A673 (cell line): Measurements from ENCODE around the gene API5. TPM values are rescaled to one million over a fixed set of nuclear protein-coding genes. Genes with fewer than 3 reads are reported as not detected.

Experiments
- BruUV-seq: library from RNA; stranded (reverse); fragments of 400-500 nt; replicated peaks from 2 replicates; lab custom pipeline; 2021; lab: Mats Ljungman, UMichigan
- CTCF ChIA-PET: fragments of 300-600 bp; sonication (Branson Sonifier 250); formaldehyde crosslinking; loops from one replicate; lab custom pipeline; 2022; ENCODE audit warnings: antibody characterized with exemption; lab: Charles Lee
- POLR2A ChIA-PET: fragments of 300-600 bp; sonication (Branson Sonifier 250); formaldehyde crosslinking; loops from one replicate; lab custom pipeline; 2022; ENCODE audit warnings: antibody characterized with exemption; ENCODE audit not compliant: low non-redundant PET; lab: Charles Lee
- DNase-seq: peaks from one replicate; pipeline ENCODE4 v3.0.0-alpha.2; 2015; ENCODE audit warnings: low spot score
- H3K27ac ChIP-seq: fragments of 200-600 bp; sonication (generic); 2 replicates; pipeline ENCODE4 v1.5.1; 2016; ENCODE audit warnings: mixed run types, low read depth, mild to moderate bottlenecking, mixed read lengths, antibody characterized with exemption, low read length; ENCODE audit not compliant: poor library complexity, severe bottlenecking
- H3K27me3 ChIP-seq: fragments of 200-600 bp; sonication (generic); replicated peaks from 2 replicates; pipeline ENCODE4 v1.6.1; 2017; ENCODE audit warnings: mixed run types, low read depth, mild to moderate bottlenecking, mixed read lengths, antibody characterized with exemption, low read length; ENCODE audit not compliant: insufficient read depth, poor library complexity
- H3K36me3 ChIP-seq: fragments of 200-600 bp; sonication (generic); 2 replicates; pipeline ENCODE4 v1.6.1; 2016; ENCODE audit warnings: mixed run types, mild to moderate bottlenecking, mixed read lengths, antibody characterized with exemption, low read length; ENCODE audit not compliant: insufficient read depth, poor library complexity, severe bottlenecking
- H3K4me1 ChIP-seq: fragments of 200-600 bp; sonication (generic); 2 replicates; pipeline ENCODE4 v1.6.1; 2017; ENCODE audit warnings: mixed run types, mild to moderate bottlenecking, mixed read lengths, antibody characterized with exemption, low read length; ENCODE audit not compliant: insufficient read depth, poor library complexity, severe bottlenecking
- H3K4me3 ChIP-seq: fragments of 200-600 bp; sonication (generic); 2 replicates; pipeline ENCODE4 v1.5.1; 2016; ENCODE audit warnings: low read depth, mixed run types, mild to moderate bottlenecking, mixed read lengths, low read length; ENCODE audit not compliant: poor library complexity, severe bottlenecking
- H3K9me3 ChIP-seq: fragments of 200-600 bp; sonication (generic); 2 replicates; pipeline ENCODE4 v1.6.1; 2016; ENCODE audit warnings: mixed run types, low read depth, mild to moderate bottlenecking, mixed read lengths, antibody characterized with exemption, low read length; ENCODE audit not compliant: poor library complexity, severe bottlenecking
- CTCF ChIP-seq: fragments of 300-800, 200-600 bp; sonication (generic); conservative IDR thresholded peaks from 2 replicates; pipeline ENCODE4 v1.5.1; 2017; ENCODE audit warnings: low read depth, mild to moderate bottlenecking, antibody characterized with exemption, low read length, moderate library complexity, mixed read lengths
- EZH2 ChIP-seq: fragments of 200-600 bp; sonication (generic); IDR thresholded peaks from 2 replicates; pipeline ENCODE4 v1.6.1; 2017; ENCODE audit warnings: borderline replicate concordance, low read depth, mild to moderate bottlenecking, mixed read lengths, antibody characterized with exemption, low read length; ENCODE audit not compliant: poor library complexity, severe bottlenecking
- intact Hi-C: fragments of 100-400 bp; cut with micrococcal nuclease; formaldehyde crosslinking; loops from one replicate; pipeline ENCODE4 v1.10.0; 2022; ENCODE audit not compliant: unreplicated experiment
- total RNA-seq: library from RNA; stranded (reverse); gene quantifications from 2 replicates; pipeline ENCODE4 v1.2.3, GENCODE V29; 2021

Gene API5
- total RNA-seq, 1 experiment from 2014 or later: 328 TPM

DNA sequence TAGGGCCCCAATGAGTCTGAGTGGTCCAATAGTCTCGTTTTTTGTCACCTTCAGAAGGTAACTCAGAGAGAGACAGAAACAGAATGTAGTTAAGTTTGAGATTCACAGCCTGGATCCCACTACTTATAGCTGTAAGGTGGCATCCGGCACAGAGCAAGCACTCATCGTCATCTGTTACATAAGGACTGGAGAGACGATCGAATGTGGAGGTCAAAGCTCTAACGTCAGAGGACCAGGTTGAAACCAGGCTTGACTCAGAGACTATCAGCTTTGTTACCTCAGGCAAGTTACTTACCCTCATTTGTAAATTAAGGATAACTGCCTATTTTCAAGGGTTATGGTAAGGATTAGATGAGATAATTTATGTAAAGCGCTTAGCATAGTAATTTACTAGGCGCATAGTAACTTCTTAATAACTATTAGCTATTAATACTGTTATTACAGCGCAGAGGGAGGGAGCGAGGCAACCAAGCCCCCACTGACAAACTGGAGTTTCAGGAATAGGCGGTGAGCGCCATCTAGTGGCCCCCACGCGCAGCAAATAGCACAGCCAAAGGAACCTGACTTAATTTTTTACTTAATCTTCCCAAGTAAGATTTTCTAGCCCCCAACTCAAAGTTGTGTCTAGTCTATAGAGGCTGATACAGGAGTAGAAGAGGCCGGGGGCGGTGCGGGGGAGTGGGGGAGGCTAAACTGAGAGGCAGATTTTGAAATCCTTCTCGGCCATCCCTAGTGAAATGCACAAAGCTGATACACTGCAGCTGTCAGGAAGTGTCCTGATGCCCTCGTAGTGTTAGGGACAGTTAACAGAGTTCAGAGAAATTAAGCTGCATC lies 29.0 kb upstream of the API5 start:
- POLR2A ChIA-PET: interaction anchor here (0.5 to 0.6 kb wide), 3 partner anchors 25 to 1464 kb away, joined by 3 to 6 read pairs (median 5); no protein-coding TSS in a partner anchor
- BruUV-seq: no TSS peak
- CTCF ChIA-PET: interaction anchor here (0.5 to 2.3 kb wide), 8 partner anchors 10 to 757 kb away, joined by 3 to 11 read pairs (median 4); partner anchors contain the start of gene API5
- TF ChIP-seq CTCF: peak; percentile 100
- no peak for TF ChIP-seq EZH2
- DNase-seq: peak; percentile 84
- H3K36me3 ChIP-seq: no peaks in the 10 kb centered on the region
- peaks cover 18% of the 10 kb centered on the region for H3K4me1 ChIP-seq
- no peaks in the 10 kb centered on the region for H3K27me3 ChIP-seq
- intact Hi-C loops: loop anchor here (1.0 to 5.0 kb wide), 4 partner anchors 136 to 1785 kb away; no protein-coding TSS in a partner anchor
- no peaks in the 10 kb centered on the region for H3K9me3 ChIP-seq
- peak overlapping the region; percentile 8 for H3K4me3 ChIP-seq
- H3K27ac ChIP-seq: no peak overlapping the region

DNA sequence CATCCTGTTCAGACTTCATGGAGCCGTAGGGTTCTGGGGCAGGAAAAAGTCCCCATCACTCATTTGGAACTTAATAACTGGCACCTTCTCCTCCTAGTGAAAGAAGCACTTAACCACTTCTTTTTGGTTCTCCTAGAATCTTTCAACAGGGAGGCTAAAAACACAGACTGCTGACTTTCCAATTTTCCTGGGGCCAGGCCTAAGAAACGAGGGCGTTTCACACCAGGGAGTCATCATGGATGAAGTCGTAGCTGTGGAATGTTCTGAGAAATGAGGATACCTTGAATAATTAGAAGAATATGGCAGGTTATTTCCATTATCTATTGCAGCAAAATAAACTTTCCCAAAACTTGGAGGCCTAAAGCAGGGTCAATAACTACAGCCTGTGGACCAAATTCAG lies 26.0 kb upstream of the API5 start:
- Histone ChIP-seq H3K4me1 (peaks cover 11% of the 10 kb centered on the region), H3K27me3 (no peaks in the 10 kb centered on the region), H3K27ac (no peak overlapping the region), H3K36me3 (no peaks in the 10 kb centered on the region), H3K9me3 (no peaks in the 10 kb centered on the region), H3K4me3 (no peak overlapping the region)
- ChIA-PET POLR2A (no interaction called here), CTCF (no interaction called here)
- BruUV-seq: no TSS peak
- intact Hi-C loops: no loop called here
- no peak for TF ChIP-seq EZH2
- no peak for TF ChIP-seq CTCF
- no peak for DNase-seq

- intact Hi-C loops: no loop called here
- Histone ChIP-seq H3K36me3 (no peaks in the 10 kb centered on the region), H3K9me3 (no peaks in the 10 kb centered on the region), H3K4me3 (no peak overlapping the region), H3K27ac (no peak overlapping the region), H3K27me3 (no peaks in the 10 kb centered on the region), H3K4me1 (no peaks in the 10 kb centered on the region)
- ChIA-PET CTCF (no interaction called here), POLR2A (no interaction called here)
- BruUV-seq: no TSS peak
- TF ChIP-seq CTCF: no peak
- no peak for TF ChIP-seq EZH2
- DNase-seq: no peak
Measured at GRCh38 chr11:43289368-43289767, 22.4 kb upstream of the API5 start.
